T1000 (cell line): Measurements from ENCODE around the gene KLF5.
"Not testable (repeated sequence)": the region's sequence is repeated elsewhere in the genome, so short reads cannot be mapped to it uniquely, and the experiment has no call there.

ENCODE experiments used
- DNase-seq: peaks from one replicate; lab custom pipeline; 2025; ENCODE audit warnings: mixed read lengths; lab: John Stamatoyannopoulos, UW

Gene KLF5

GRCh38 chr13:73058736-73059459 is at the start of gene KLF5:
TSS of gene KLF5 (plus strand) at chr13:73059005. CDS start at chr13:73059328, 323 bp downstream.
- DNase-seq: peak; percentile 97

- no peak for DNase-seq
Observed at GRCh38 chr13:73011751-73012150, 47.1 kb upstream of the KLF5 start.

GRCh38 chr13:73015805-73016204 is 43.0 kb upstream of the KLF5 start:
- DNase-seq: no peak

- no peak for DNase-seq
Observed at GRCh38 chr13:73018336-73018735, 40.5 kb upstream of the KLF5 start.

- no peak for DNase-seq
Observed at GRCh38 chr13:73025217-73026012, 33.4 kb upstream of the KLF5 start.

- no peak for DNase-seq
Observed at GRCh38 chr13:73034901-73035300, 23.9 kb upstream of the KLF5 start.

- no peak for DNase-seq
Observed at GRCh38 chr13:73035660-73036059, 23.1 kb upstream of the KLF5 start.

GRCh38 chr13:73036566-73036965 is 22.2 kb upstream of the KLF5 start:
- DNase-seq: no peak

GRCh38 chr13:73038064-73038463 is 20.7 kb upstream of the KLF5 start:
- no peak for DNase-seq

GRCh38 chr13:73039201-73040108 is 19.4 kb upstream of the KLF5 start:
- no peak for DNase-seq

- DNase-seq: no peak
Observed at GRCh38 chr13:73040484-73040883, 18.3 kb upstream of the KLF5 start.

GRCh38 chr13:73040968-73041596 is 17.7 kb upstream of the KLF5 start:
- DNase-seq: no peak

- no peak for DNase-seq
Observed at GRCh38 chr13:73045031-73045430, 13.8 kb upstream of the KLF5 start.

GRCh38 chr13:73048615-73049014 is 10.2 kb upstream of the KLF5 start:
- not testable (repeated sequence) for DNase-seq

GRCh38 chr13:73054712-73055111 is 4.1 kb upstream of the KLF5 start:
- no peak for DNase-seq

- peak; percentile 31 for DNase-seq
Observed at GRCh38 chr13:73055813-73056564, 2.8 kb upstream of the KLF5 start.

GRCh38 chr13:73056565-73056962 is 2.2 kb upstream of the KLF5 start:
- DNase-seq: no peak

- DNase-seq: no peak
Observed at GRCh38 chr13:73057284-73058063, 1.3 kb upstream of the KLF5 start.

GRCh38 chr13:73058064-73058313 is 816 bp upstream of the KLF5 start:
- DNase-seq: no peak

GRCh38 chr13:73058432-73058735 is 421 bp upstream of the KLF5 start:
- no peak for DNase-seq
